NOMO-1 treated with dmso at 0.1 percent for 144 hours (cell line): Measurements from ENCODE around the gene APCDD1.
"Not testable (repeated sequence)": the region's sequence is repeated elsewhere in the genome, so short reads cannot be mapped to it uniquely, and the experiment has no call there.

Experiments used
- DNase-seq: peaks from one replicate; lab custom pipeline; 2025; ENCODE audit not compliant: unreplicated experiment; lab: John Stamatoyannopoulos, UW

Gene APCDD1

DNA sequence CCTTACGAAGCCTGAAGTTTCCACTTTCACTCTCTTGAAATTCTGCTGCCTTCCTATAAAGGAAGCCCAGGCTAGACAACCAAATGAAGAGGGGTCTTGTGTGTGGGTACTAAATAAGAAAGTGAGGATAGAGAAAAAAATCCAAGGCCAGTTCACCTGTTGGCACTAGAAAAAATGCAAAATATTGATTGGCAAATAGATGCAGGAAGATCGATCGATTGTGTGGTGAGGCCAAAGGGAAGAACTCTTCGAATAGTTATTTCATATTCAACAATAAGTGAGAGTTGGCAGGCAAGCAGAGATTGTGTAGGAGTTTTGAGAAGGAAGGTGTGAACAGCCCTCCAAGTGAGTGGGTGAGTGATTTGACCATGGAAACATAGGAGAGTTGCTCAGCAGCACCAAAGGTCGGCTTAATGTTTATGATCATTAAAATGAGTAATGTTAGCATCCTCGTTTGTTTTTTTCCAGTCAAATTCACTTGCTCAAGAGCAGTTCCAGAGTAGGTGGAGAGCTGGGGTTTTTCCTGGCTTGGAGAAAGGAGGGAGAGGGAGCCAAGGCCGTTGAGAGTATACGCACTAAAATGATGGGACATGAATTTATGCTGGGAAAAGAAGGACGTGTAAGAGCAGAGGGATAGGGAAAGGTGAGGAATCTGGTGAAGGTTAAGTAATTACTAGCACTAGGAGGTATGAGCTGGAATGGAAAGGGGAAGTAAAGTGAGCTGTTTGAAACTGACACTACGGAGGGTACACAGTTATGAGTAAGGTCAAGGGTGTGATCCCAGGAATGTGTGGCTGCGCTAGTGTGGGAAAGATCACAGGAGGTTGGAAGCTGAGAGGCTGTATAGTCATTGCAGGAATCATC, 70.3 kb downstream of the APCDD1 start:
- peak; percentile 14 for DNase-seq

DNA sequence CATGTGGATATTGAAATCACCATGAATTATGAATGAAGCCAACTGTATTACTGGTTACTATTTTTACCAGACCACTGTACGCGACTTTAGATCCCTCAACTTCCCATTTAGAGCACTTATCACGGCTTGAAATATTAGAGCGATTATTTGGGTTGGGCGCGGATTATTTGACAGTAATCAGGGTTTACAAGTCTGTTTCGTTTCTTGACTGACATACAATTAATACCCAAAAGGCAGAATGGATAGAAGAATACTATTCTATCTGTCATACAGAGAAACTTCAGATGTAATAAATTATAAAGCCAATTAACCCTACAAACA, 70.9 kb downstream of the APCDD1 start:
- DNase-seq = no peak

DNA sequence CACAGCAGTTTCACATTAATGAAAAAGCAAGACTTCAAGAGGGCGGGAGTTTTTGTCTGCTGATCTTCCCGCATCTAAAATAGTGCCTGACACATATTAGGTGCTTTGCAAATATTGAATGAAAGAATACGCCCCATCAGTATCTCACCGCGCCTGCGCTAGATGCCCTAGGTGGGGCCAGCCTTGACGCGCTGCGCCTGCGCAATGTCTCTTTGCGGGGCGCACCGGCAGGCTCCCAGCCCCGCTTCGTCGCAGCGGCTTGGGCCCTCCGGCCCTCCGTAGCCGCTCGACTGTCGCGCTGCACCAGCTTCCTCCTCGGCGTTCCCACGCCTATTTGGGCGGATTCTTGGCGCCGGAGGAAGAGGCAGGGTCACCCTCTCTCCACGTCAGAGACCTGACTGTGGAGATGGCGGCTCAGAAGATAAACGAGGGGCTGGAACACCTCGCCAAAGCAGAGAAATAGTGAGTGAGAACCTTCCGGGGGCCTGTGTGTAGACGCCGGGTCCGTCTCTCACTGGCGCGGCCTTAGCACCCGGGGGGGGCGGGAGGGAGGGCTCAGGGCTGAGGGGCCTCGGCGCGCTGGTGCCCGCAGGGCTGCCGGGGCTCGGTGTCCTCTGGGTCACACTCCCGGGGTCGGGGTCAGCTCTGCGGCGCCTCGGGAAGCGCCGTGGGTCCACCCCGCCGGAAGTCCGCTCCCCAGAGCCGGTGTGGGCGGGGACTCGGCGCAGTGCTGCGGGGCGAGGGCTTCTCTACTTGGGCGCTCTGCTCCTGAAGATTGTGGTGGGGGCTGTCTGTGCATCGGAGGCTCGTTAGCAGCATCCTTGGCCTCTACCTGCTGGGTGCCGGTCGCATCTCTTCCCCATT, 71.5 kb downstream of the APCDD1 start, which contains the start of gene NAPG:
Gene NAPG (plus strand): TSS at position 331 of the 864 bp plus-strand sequence. CDS start 76 bp downstream, at position 407.
- DNase-seq = peak; percentile 92

DNA sequence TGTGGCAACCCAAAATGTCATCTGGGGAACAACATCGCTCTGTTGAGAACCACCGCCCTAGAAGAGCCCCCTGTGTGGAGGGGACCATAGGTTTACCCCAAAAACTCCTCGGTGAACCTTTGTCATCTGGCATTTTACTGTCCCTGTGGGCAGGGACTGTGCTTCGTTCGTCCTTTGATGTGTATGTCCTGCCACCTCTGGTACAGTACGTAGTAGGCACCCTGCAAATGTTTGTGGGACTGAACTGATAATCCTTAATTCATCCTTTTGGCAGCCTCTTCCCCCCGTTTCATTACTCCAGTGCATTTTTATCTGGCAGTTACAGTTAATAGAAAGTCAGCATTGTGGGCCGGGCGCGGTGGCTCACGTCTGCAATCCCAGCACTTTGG, 72.1 kb downstream of the APCDD1 start:
- no peak for DNase-seq

DNA sequence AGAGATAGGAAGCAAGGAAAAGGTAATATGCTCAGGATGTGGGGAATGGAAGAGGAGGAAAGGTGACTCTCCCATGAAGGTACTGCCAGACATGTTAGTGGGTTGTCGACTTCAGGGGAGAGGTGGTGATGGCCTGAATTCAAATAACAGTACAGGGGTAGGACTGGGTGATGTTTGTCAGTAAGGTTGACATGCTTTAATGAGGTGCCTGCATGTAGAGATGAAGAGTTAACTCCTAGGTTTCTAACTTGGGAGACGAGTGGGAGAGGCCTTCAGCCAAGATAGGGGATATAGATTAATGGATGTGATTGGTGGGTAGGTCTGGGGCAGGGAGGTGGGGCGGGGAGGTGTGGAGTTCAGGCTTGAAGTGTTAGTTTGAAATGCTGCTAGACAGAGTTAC, 74.0 kb downstream of the APCDD1 start:
- DNase-seq = no peak

DNA sequence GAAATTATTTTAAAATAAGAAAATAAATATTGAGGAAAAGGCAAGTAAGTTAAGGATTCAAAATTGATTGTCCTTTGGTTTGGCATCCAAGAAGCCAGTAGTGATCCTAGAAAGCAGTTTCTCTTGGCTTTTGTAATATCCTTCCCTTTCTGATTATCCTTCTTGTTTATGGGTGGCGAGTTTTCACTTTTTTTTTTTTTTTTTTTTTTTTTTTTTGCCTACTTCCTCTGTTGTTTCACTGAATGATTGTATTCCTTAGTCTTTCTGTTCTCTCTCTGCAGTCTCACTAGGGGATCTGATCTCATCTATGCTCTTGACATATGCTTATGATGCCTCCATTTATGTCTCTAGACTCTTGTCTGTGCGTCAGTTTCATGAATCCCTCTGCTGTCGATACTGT, 75.6 kb downstream of the APCDD1 start:
- no peak for DNase-seq

DNA sequence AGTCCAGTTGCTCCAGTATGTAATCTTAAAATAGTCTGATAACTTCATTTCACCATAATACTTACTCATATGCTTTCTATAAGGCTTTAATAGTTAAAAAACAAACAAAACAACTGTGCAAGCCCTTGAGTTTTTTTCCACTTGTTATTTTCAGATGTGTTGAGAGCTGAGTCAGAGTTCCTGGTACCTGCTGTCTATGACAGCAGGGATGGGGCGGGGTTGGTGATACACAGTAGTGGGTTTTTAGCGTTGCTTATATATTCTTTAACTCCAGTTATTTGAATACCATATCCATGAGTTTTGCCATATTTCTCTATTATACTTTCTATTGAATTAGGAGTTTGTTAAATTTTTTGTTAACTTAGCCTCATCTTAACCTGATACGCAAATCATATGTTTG, 76.4 kb downstream of the APCDD1 start:
- no peak for DNase-seq

DNA sequence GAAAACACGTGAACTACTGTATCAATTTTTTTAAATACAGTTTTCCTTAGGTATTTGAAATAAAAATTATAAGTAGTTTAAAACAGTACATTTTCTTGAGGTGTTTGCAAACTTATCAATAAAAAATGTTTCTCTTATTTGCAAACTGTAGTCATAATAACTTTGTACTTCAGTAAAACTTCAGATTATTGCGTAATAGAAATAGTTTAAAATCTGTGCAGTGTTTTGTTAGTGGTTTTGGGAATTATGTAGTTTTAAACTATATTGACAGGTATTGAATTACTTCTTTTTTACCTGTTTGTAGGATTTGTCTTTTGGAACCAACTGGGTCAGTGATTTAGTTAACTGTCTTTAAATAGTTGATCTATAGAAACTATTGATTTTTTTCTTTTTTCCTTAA, 78.7 kb downstream of the APCDD1 start:
- DNase-seq = no peak

DNA sequence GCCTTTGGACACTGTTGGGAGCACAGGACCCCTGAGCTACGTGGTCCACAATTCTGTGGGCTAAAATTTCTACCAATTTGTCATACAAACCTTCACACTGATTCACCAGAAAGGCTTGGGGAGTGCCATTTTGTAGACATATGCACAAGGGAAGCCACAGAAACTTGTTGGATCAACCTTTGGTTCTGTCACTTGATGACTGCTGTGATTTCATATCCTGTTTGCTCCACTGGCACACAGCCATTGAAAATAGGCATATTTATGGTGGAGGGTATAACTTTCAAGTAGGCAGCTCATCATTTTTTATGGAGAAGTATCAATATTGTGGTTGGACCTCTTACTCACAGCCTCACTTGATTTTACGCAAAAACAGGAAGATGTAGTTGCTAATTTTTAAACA, 81.8 kb downstream of the APCDD1 start:
- no peak for DNase-seq

DNA sequence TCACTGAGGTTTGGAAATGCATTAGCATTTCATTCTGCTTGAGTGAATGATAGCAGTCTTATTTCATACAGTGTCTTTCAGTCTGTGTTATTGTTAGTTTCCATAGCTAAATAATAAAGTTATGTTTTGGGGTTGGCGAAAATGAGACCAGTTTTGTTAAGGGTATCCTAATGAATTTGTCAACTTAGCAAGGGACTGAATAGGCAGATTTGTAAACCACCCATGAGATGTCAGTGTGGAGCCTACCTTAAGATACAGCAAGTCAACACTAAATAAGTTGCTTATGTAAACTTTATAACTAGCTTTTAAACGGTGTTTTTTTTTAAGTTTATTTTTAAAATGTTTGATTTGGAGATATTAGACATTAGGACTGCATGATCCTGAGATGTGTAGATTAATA, 83.3 kb downstream of the APCDD1 start:
- no peak for DNase-seq

DNA sequence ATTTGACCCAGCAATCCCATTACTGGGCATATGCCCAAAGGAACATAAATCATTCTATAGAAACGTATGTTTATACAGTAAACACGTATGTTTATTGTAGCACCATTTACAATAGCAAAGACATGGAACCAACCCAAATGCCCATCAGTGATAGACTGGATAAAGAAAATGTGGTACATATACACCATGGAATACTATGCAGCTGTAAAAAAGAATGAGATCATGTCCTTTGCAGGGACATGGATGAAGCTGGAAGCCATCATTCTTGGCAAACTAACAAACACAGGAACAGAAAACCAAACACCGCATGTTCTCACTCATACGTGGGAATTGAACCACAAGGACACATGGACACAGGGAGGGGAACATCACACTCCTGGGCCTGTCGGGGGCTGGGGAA, 84.7 kb downstream of the APCDD1 start:
- DNase-seq = not testable (repeated sequence)
